Psoas muscle (tissue), 8 donors: ENCODE data around the gene CNOT9. TPM values are rescaled to one million over a fixed set of nuclear protein-coding genes. Genes with fewer than 3 reads are reported as not detected.
"Not testable (repeated sequence)": the region's sequence is repeated elsewhere in the genome, so short reads cannot be mapped to it uniquely, and the experiment has no call there.

Experiments used
- ATAC-seq, 4 donors: fragments of 200-7000 bp; cut with Tn5 transposase; one replicate each; pipeline ENCODE4 v1.9.1; 2020; ENCODE audit warnings: moderate library complexity in 3 of 4, mild to moderate bottlenecking in 2 of 4
- DNase-seq, 2 donors: peaks; one replicate each; pipeline ENCODE4 v3.0.0-alpha.2; 2020
- H3K27ac ChIP-seq: fragments of 200-600 bp; one replicate; pipeline ENCODE4 v1.8.0; 2022
- H3K27me3 ChIP-seq, 3 donors: fragments of 200-600 bp in 1 of 3; one replicate each; pipeline versions ENCODE4 v1.6.1 to v1.8.0; 2013 to 2022; ENCODE audit warnings: low read length in 2 of 3, mild to moderate bottlenecking in 2 of 3, moderate library complexity in 1 of 3; ENCODE audit not compliant: insufficient read depth in 3 of 3
- H3K36me3 ChIP-seq, 2 donors: fragments of 200-600 bp in 1 of 2; one replicate each; pipeline versions ENCODE4 v1.6.1 to v1.8.0; 2013 to 2022; ENCODE audit warnings: low read depth in 1 of 2, mild to moderate bottlenecking in 1 of 2, moderate library complexity in 1 of 2; ENCODE audit not compliant: insufficient read depth in 1 of 2
- H3K4me1 ChIP-seq: fragments of 200-600 bp; one replicate; pipeline ENCODE4 v1.8.0; 2022
- H3K4me3 ChIP-seq: fragments of 200-600 bp; one replicate; pipeline ENCODE4 v1.8.0; 2022; ENCODE audit warnings: mild to moderate bottlenecking
- H3K9me3 ChIP-seq: fragments of 200-600 bp; one replicate; pipeline ENCODE4 v1.8.0; 2022
- WGBS, 3 donors: extraction: QIAGEN DNeasy Blood & Tissue Kit; methylation state at CpG; one replicate each; pipeline versions ENCODE4 v1.1.6 to v1.1.7; 2013; 5-methylcytosine and 5-hydroxymethylcytosine counted together
- intact Hi-C, 2 donors: fragments of 100-400 bp; cut with DNase I; formaldehyde crosslinking; loops; one replicate each; pipeline versions ENCODE4 v1.11.0 to v1.14.2; 2022
- long read RNA-seq, 2 donors: library from polyadenylated mRNA; unstranded; transcript quantifications; one replicate each; pipeline ENCODE4 v2.0.0, GENCODE V29; 2021
- polyA plus RNA-seq, 3 donors: library from polyadenylated mRNA; stranded (reverse); fragments of 200-250 nt; gene quantifications; one replicate each; pipeline ENCODE4 v1.2.3, GENCODE V29; 2013
- total RNA-seq, 4 donors: library from RNA; stranded (reverse); fragmentation: NEBNext Ultra II Directional in 2 of 4; extraction: Animal tissue kit (Norgen Biotek cat#: 25700) in 2 of 4; gene quantifications; one replicate each; pipeline versions ENCODE4 v1.2.1 to v1.2.4, GENCODE V29; 2021 to 2023
- TF ChIP-seq, protein P1 (sequence below): fragments of 200-600 bp; IDR thresholded peaks from one replicate; pipeline ENCODE4 v1.8.0; 2022; ENCODE audit warnings: antibody characterized with exemption
- donor health status: healthy with polysubstance abuse.
- donor health status: DM: no; HTN: no; CAD: no; lungs with moderate emphysema.
- donor health status: Bipolar disorder and iron deficiency.
- donor health status: healthy.
- donor health status: DM: yes; HTN: yes; CAD: no.
- donor health status: DM: no; HTN: no; CAD: no.
- donor health status: DM: no; HTN: no; CAD: no.
- donor health status: DM: yes; HTN: yes; CAD: no.

The CNOT9 gene, protein sequence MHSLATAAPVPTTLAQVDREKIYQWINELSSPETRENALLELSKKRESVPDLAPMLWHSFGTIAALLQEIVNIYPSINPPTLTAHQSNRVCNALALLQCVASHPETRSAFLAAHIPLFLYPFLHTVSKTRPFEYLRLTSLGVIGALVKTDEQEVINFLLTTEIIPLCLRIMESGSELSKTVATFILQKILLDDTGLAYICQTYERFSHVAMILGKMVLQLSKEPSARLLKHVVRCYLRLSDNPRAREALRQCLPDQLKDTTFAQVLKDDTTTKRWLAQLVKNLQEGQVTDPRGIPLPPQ
- total RNA-seq: 10 to 100 TPM; 15.9 to 22.9 (median 17.2) TPM
- 10 to 100 TPM; 12.3 to 20.6 (median 20.1) TPM for polyA plus RNA-seq
- long read RNA-seq, donor 1, full-length matches to known transcripts: 5 of 6 reads
- long read RNA-seq, donor 1, partial matches to known transcripts: 1 of 6 reads
- long read RNA-seq, donor 1, other reads (novel, unspliced or antisense): 0 of 6 reads
- long read RNA-seq, donor 2, full-length matches to known transcripts: 12 of 15 reads
- long read RNA-seq, donor 2, partial matches to known transcripts: 1 of 15 reads
- long read RNA-seq, donor 2, other reads (novel, unspliced or antisense): 2 of 15 reads

DNA sequence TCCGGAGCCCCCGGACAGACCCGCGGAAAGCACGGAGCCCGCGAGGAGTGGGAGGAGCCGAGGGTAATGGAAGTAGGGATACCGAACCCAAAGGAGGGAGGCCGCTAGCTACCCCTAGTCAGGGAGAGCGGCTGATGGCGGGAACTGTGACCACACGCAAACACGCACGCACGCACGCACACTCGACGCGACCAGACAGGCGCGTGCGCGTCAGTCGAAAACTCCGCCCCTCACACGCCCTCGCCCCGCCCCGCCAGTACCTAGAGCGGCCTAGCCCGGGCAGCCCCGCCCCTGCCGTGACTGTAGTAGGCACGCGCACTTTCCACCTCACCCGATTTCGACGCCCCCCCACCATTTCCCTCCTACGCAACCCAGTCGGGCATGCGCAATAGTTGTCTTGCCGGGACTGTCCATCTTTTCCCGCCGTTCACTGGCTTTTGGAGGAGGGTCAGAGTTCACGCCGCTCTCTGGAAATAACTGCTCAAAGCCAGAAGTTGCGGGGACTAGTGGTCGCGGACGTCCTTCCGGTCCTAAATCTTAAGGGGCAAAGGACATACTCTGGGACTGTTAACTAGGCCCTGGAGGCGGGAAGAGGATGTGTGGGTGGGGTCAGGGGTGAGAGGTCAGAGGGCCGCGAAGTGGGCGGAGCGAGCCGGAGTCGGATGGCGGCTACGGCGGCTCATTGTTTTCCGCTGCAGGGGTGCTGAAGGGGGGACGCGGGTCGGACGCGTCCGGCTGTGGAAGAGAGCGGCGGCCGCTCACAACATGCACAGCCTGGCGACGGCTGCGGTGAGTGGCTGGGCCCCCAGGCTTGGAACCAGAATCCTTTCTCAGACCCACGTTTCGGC is at the start of gene CNOT9, which contains the start of gene USP37:
Gene CNOT9, plus strand, starts transcription at position 650 of the 848 bp plus-strand sequence. Its CDS starts 116 bp downstream, at position 766.
Gene USP37, minus strand, starts transcription at position 162 of the 848 bp plus-strand sequence. CDS start 9,698 bp downstream, outside the sequence.
- TF ChIP-seq, protein P1, sequence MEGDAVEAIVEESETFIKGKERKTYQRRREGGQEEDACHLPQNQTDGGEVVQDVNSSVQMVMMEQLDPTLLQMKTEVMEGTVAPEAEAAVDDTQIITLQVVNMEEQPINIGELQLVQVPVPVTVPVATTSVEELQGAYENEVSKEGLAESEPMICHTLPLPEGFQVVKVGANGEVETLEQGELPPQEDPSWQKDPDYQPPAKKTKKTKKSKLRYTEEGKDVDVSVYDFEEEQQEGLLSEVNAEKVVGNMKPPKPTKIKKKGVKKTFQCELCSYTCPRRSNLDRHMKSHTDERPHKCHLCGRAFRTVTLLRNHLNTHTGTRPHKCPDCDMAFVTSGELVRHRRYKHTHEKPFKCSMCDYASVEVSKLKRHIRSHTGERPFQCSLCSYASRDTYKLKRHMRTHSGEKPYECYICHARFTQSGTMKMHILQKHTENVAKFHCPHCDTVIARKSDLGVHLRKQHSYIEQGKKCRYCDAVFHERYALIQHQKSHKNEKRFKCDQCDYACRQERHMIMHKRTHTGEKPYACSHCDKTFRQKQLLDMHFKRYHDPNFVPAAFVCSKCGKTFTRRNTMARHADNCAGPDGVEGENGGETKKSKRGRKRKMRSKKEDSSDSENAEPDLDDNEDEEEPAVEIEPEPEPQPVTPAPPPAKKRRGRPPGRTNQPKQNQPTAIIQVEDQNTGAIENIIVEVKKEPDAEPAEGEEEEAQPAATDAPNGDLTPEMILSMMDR: no peak
- H3K27ac ChIP-seq: peak within 1 kb of the TSS; percentile 92
- DNase-seq (peak; percentile 100), ATAC-seq (peak; percentile 94 to 97 (median 95))
- peaks cover 0 to 18% of the 10 kb centered on the region in 2 donors for H3K36me3 ChIP-seq
- H3K9me3 ChIP-seq: no peaks in the 10 kb centered on the region
- H3K4me1 ChIP-seq: peaks cover 33% of the 10 kb centered on the region
- 0% methylated on average over 48 to 77 of the region's 77 CpGs for WGBS, 3 donors
- intact Hi-C loops: loop anchor here (2.0 to 10.0 kb wide), 3 partner anchors 161 to 274 kb away; partner anchors contain the start of gene TMBIM1 (in 1 of the 2)
- peak within 1 kb of the TSS; percentile 76 for H3K4me3 ChIP-seq
- H3K27me3 ChIP-seq: no peaks in the 10 kb centered on the region

DNA sequence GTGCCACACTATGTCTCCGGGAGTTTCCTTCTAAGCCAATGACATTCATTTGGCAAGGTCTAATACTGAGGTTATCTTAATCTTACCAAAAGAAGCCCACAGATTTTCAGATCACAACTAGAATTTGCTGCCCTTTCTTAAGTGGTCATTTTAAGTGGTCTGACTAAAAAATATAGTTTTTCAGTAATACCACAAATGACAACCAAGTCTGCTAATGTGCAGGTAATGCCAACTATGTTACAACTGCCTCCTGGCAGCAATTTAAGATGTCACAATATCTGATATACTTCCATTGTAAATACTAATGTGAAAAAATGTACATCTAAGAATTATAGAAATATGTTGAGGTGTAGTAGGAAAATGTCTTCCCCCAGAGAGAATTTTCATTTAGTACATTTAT is 49.8 kb upstream of the CNOT9 start:
- TF ChIP-seq, protein P1: no peak
- H3K9me3 ChIP-seq: peaks cover 5% of the 10 kb centered on the region
- H3K27ac ChIP-seq: no peak overlapping the region
- no peaks in the 10 kb centered on the region for H3K27me3 ChIP-seq
- H3K4me3 ChIP-seq: no peak overlapping the region
- no peak for ATAC-seq
- no peaks in the 10 kb centered on the region for H3K4me1 ChIP-seq
- intact Hi-C loops: no loop called here
- 87 to 100% (median 96%) methylated on average over 1 of the region's 1 CpG for WGBS, 3 donors
- no peak for DNase-seq
- peaks cover 0 to 10% of the 10 kb centered on the region in 2 donors for H3K36me3 ChIP-seq

DNA sequence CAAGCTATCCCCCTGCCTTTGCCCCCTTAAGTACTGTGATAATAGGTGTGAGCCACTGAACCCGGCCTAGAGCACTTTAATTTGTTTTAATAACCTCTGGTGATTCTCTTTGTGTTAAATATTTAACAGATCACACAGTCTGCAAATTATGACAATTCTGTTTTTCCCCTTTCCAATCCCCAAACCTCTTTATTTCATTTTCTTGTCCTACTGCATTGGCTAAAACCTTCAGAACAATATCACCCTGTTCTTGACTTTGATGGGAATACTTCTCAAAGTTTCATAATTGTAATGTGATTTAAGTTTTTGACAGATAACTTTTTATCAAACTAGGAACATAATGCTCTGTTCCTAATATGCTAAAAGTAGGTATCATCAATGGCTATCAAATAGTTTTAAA is 45.0 kb upstream of the CNOT9 start:
- Histone ChIP-seq H3K4me3 (no peak overlapping the region), H3K27me3 (no peaks in the 10 kb centered on the region), H3K36me3 (peaks cover 0 to 46% of the 10 kb centered on the region in 2 donors), H3K4me1 (no peaks in the 10 kb centered on the region), H3K9me3 (peaks cover 6% of the 10 kb centered on the region), H3K27ac (no peak overlapping the region)
- 44 to 100% (median 100%) methylated on average over 1 of the region's 1 CpG for WGBS, 3 donors
- intact Hi-C loops: no loop called here
- ATAC-seq (no peak), DNase-seq (no peak)
- TF ChIP-seq, protein P1: no peak

DNA sequence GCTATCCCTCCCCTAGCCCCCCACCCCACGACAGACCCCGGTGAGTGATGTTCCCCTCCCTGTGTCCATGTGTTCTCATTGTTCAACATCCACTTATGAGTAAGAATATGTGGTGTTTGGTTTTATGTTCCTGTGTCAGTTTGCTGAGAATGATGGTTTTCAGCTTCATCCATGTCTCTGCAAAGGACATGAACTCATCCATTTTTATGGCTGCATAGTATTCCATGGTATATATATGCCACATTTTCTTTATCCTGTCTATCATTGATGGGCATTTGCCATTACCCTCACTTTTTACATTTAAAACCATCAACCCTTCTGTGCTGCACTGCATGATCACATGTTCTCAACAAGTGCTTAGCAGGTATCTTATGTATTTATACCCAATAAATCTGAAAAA is 40.2 kb upstream of the CNOT9 start:
- intact Hi-C loops: not testable (repeated sequence)
- WGBS, 3 donors: 96 to 98% (median 96%) methylated on average over 2 of the region's 2 CpGs
- H3K36me3 ChIP-seq: peaks cover 0 to 88% of the 10 kb centered on the region in 2 donors

More for the DNA sequence above, 40.2 kb upstream of the CNOT9 start:
- DNase-seq, H3K4me3 ChIP-seq, H3K27ac ChIP-seq, ATAC-seq, H3K9me3 ChIP-seq, H3K27me3 ChIP-seq, H3K4me1 ChIP-seq: not testable (repeated sequence)
